ENCODE results near the gene PLPP3. TPM values are rescaled to one million over a fixed set of nuclear protein-coding genes. Genes with fewer than 3 reads are reported as not detected.

PLPP3 gene
- total RNA-seq, 4 donors from 2014 or later, result 127 to 502 (median 297) TPM

DNA sequence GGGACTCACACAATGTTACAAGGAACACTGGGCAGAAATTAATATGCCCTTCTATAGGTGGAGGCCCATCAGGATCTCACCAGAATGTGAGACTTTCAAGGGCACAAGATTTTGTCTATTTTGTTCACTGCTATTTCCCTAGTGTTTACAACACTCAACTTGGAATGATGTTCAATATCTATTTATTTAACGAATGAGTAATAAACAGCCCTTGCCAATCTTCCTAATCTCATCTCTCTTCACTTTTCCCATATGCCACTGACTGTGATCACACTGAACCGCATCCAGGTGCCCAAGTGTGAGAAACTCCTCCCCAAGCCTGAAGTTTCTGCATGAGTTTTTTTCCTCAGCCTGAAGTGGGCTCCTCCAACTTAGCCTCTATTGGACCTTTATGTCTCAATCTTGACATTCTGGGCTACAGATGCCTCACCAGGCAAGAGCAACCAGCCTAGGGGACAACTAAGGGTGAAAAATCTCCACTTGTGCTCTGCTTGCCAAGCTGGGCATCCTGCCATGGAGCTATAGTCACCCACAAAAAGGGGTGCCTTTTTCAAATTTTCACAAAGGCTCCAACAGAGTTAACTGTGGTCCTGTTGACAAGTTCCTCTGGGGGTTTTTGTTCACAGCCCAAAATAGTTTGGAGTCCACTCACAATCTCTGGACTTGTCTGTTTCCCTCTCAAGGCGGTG is 105.6 kb downstream of the PLPP3 start:
- DNase-seq (ENCODE audit: low spot score), result no peak
- TF ChIP-seq CTCF (IDR thresholded peaks at IDR 0.05), result no peak
- ATAC-seq (ENCODE audit: low FRiP score), result no peak

- TF ChIP-seq CTCF (IDR thresholded peaks at IDR 0.05), result no peak
- no peak for ATAC-seq (ENCODE audit: low FRiP score)
- DNase-seq (ENCODE audit: low spot score), result no peak
Measured at GRCh38 chr1:56472860-56473259, 106.5 kb downstream of the PLPP3 start.

GRCh38 chr1:56469640-56470371 is 109.6 kb downstream of the PLPP3 start:
- peak; percentile 85 for ATAC-seq (ENCODE audit: low FRiP score)
- TF ChIP-seq CTCF (IDR thresholded peaks at IDR 0.05), result no peak
- DNase-seq (ENCODE audit: low spot score), result no peak

DNA sequence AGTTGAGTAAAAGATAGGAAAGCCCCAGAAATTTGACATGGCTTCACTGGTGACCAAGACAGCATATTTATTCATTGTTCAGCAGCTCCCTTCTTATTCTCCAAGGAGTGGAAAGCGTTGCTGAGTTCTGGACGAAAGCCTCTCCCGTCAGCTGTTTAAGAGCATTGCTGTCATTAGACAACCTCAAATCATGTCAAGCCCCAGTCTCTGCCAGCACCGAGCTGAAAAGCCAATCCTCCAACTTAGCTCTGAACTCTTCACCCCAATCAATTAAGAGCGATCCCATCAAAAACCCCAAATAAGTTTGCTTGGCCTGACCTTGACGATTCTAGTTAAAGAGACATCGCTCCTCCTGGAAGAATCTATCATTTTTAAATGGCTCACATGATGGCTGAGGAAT is 110.8 kb downstream of the PLPP3 start:
- TF ChIP-seq CTCF (IDR thresholded peaks at IDR 0.05), result no peak
- ATAC-seq (ENCODE audit: low FRiP score), result no peak

GRCh38 chr1:56466538-56466937 is 112.8 kb downstream of the PLPP3 start:
- DNase-seq (ENCODE audit: low spot score), result no peak
- ATAC-seq (ENCODE audit: low FRiP score), result no peak
- no peak for TF ChIP-seq CTCF (IDR thresholded peaks at IDR 0.05)

More for the DNA sequence above, 110.8 kb downstream of the PLPP3 start:
- DNase-seq (ENCODE audit: low spot score), result no peak

DNA sequence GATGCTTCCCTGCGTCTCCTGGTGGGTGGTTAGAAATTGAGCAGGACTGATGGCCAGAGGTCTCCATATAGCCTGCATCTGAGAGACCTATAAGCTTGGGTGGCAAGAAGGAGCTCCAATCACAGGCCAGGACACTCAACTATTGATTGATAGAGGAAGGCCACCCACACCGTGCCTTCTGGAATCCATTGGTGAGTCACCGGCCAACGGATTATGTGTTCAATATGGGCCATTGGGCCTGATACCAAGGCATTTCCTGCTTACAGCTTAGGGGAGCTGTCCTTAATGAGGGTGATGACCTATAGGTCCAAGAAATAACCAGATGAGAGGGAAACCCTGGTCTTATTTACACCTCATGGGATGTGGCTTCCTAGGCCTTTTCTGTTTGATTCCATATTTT is 115.1 kb downstream of the PLPP3 start:
- no peak for DNase-seq (ENCODE audit: low spot score)
- ATAC-seq (ENCODE audit: low FRiP score), result no peak
- TF ChIP-seq CTCF (IDR thresholded peaks at IDR 0.05), result no peak

- no peak for DNase-seq (ENCODE audit: low spot score)
- TF ChIP-seq CTCF (IDR thresholded peaks at IDR 0.05), result no peak
- ATAC-seq (ENCODE audit: low FRiP score), result no peak
Measured at GRCh38 chr1:56463376-56463775, 116.0 kb downstream of the PLPP3 start.

Data from omental fat pad (tissue), 4 donors.